ENCODE measurements around the gene SPACA5.

DNA sequence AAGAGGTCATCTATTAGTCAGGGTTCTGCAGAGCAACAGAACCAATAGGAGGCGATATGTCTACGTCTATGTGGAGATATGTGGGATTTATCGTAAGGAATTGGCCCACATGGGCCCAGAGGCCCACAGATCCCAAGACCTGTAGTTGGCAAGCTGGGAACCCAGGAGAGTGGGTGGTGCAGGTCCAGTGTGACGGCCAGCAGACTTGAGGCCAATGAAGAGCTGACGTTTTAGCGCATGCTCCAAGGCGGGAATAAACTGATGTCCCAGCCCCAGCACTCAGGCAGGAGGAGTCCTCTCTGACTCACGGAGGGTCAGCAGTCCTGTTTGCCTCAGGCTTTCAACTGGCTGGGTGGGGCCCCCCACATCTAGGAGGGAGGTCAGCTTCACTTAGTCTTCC, 21.3 kb downstream of the SPACA5 start:
- no peak for TF ChIP-seq HOXA7 (CRISPR knock-in tag; IDR thresholded peaks at IDR 0.05)
- TF ChIP-seq, protein P1, sequence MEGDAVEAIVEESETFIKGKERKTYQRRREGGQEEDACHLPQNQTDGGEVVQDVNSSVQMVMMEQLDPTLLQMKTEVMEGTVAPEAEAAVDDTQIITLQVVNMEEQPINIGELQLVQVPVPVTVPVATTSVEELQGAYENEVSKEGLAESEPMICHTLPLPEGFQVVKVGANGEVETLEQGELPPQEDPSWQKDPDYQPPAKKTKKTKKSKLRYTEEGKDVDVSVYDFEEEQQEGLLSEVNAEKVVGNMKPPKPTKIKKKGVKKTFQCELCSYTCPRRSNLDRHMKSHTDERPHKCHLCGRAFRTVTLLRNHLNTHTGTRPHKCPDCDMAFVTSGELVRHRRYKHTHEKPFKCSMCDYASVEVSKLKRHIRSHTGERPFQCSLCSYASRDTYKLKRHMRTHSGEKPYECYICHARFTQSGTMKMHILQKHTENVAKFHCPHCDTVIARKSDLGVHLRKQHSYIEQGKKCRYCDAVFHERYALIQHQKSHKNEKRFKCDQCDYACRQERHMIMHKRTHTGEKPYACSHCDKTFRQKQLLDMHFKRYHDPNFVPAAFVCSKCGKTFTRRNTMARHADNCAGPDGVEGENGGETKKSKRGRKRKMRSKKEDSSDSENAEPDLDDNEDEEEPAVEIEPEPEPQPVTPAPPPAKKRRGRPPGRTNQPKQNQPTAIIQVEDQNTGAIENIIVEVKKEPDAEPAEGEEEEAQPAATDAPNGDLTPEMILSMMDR (CRISPR knock-in tag; IDR thresholded peaks at IDR 0.05): no peak
